HG02678 (cell line): ENCODE results near the gene RAP1GAP2.

Experiments used
- ATAC-seq: cut with Tn5 transposase; IDR thresholded peaks from one replicate; pipeline ENCODE4 v1.9.1; 2021; ENCODE audit warnings: mild to moderate bottlenecking, moderate library complexity; ENCODE audit not compliant: unreplicated experiment

Gene RAP1GAP2

DNA sequence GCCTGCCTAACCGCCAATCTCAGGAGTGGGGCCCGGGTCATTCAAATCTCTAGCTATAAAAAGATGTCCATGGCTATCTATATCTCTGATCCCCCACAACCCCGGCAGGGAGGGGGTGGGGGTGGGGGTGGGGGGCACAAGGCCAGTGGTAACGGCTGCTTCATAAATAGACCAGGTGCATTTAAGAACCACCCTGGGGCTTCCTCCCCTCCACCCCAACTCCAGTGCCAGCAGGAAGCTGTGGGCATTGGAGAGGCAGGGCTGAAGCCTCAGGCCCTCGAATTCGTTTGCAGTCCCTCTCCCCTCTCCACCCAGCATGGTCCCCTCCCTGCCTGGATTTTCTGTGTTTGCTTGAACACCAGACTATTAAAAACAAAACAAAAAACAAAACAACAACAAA is 56.0 kb downstream of the RAP1GAP2 start:
- no peak for ATAC-seq

DNA sequence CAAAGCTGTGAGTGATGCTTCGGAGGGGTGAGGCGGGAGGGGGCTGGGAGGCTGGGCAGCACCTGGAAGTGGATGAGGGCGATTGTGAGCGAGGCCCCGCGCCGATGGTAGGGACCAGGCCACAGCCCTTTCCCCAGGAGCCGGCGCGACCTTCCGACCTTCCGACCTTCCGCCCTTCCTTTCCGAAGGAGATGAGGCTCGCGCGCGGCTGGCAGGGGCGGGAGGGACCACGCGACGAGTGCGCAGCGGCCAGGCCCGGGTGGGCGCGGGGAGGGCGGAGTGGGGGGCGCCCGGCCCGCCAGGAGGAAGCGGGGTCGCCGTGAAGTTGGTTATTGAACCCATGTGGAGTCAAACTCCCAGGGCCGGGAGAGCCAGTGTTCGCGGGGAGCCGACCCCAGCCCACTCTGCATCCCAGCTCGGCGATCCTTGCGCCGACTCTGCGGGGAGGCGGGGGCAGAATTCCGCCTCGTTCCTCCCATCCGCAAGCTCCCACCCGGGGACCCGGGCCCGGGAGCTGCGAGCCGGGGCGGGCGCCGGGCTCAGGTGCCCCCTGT is 56.6 kb downstream of the RAP1GAP2 start:
- no peak for ATAC-seq

DNA sequence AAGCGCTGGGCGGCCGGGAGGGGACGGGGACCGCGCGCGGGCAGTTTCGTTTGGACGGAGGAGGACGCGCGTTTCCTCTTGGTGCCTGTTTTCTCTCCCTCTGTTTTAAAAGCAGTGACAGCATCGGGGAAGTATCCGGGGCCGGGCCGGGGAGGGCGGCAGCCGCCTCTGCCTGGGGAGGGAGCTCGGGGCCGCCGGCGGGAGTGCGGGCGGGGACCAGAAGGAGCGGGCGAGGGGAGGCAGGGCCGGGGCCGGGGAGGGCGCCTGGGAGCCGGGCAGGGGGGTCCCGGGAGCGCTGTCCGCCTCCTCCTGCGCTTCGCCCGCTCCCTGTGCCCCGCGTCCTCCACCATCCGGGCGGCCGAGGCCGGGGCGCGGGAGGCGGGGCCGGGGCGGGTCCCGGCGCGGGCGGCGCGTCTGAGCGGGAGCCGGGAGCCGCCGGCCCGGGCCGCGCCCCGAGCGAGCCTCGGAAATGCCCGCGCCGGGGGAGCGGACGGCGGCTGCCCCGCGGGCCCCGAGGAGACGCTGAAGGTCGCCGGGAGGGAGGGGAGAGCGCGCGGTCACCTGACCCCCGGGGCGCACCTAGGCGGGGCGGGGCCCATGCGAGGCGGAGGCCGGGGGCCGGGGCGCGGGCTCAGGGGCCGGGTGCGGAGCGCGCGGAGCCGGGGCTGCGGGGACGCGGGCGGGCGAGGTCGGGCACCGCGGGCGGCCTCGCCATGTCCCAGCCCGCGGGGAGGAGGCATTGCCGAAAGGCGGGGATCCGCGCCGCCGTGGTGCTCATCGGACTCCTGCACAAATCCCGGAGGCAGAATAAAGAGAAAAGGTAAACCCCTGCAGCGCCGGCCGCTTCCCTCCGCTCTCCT is 57.3 kb downstream of the RAP1GAP2 start:
- ATAC-seq, result no peak

DNA sequence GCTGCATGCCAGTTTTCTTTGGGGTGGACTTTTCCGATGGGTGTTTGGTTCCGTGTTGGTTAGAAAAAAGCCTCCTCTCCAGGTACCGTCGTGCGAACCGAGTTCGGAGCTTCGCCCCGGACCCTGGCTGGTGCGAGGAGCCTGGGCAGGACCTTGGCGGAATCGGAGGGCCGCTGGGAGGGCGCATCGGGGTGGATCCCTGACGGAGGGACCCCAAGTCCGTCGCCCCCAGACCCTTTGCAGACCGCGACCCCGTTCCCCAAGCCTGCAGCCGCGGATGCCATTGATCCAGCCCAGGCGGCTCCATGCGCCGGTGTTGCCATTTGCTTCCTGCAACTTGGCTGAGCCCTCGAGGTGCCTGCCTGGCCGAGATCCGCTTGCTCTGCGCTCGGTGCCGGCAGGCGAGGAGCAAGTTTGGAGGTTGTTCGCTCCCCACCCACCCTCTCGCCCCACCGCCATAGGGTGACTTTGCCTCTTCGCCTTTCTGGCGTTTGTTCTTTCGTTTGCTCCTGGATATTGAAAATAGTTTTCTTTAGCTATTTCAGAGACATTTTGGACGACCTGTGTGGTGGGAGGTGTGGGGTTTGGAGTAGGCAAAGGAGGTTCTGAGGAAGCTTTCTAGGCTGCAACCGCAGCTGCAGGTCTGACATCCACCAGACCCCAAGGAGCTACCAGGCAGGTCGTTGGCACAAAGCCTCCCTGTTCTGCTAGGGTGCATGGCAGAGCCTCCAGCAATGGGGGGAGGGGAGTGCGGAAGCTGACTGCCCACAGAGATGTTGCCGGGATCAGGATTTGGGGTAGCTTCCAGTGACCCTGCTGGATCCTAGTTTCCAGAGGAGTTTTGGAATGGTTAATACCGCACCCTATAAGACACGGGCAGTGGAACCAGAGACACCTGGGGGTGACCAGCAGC is 58.2 kb downstream of the RAP1GAP2 start:
- ATAC-seq, result no peak

DNA sequence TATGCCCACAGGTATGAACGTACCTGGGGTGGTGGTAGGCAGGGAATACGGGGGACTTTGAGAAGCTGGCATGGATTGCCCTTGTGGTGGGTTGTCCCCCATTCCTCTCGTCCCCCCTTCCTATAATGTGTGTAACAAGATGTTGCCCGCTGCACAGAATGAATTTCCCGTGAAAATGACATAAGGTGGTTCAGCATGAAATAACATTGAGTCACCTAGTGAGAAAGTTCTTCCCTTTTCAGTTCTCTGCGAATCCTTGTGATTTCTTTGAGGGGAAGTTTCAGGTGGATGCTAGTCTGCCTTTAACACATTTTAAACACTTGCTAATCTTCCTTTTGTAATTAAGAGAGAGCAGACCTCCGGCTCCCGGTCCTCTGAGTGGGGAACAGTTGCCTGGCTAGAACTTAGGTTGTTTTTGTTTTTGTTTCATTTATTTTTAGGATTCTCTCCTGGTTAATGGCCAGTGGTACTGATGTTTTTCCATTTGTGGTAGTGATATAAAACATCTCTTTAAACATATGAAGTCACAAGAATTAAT is 58.9 kb downstream of the RAP1GAP2 start:
- no peak for ATAC-seq

GRCh38 chr17:2856727-2857126 is 60.5 kb downstream of the RAP1GAP2 start:
- ATAC-seq, result no peak

- ATAC-seq, result no peak
Measured at GRCh38 chr17:2860045-2860444, 63.8 kb downstream of the RAP1GAP2 start.

DNA sequence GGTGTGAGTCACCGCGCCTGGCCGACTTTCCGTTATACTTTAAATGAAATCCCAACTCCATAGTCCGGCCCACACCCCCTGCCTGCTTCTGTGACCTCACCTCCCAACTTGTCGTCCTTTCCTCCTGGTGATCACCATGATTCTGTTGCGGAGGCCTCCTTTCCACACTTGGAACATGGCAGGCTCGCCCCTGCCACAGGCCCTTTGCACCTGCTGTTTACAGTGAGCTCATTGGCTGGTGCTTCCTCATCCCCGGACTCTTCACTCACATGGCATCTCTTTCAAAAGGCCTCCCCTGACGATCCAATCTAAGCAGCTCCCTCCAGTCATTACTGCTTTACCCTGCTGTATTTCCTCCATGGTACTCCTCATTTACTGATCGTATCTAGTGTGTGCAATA is 64.6 kb downstream of the RAP1GAP2 start:
- ATAC-seq, result no peak

DNA sequence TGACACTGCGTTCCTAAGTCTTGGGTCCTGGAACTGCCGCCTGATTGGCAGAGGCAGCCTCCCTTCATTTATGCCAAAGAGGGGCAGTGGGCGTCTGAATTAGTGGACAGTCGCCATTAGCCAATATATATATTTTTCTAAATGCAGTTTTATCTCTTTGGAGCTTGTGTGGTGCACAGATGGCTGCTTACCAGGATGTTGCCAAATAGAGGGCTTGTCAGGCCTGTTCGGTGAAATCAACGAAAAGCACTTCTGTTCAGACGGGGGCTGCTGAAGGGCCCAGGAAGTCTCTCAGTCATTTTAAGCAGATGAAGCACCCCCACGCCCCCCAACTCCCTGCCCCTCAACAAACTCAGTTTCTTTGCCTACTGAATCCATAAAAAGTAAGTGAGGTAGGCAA is 66.0 kb downstream of the RAP1GAP2 start:
- ATAC-seq, result no peak

GRCh38 chr17:2863204-2863603 is 67.0 kb downstream of the RAP1GAP2 start:
- ATAC-seq, result no peak

GRCh38 chr17:2865228-2865627 is 69.0 kb downstream of the RAP1GAP2 start:
- no peak for ATAC-seq

DNA sequence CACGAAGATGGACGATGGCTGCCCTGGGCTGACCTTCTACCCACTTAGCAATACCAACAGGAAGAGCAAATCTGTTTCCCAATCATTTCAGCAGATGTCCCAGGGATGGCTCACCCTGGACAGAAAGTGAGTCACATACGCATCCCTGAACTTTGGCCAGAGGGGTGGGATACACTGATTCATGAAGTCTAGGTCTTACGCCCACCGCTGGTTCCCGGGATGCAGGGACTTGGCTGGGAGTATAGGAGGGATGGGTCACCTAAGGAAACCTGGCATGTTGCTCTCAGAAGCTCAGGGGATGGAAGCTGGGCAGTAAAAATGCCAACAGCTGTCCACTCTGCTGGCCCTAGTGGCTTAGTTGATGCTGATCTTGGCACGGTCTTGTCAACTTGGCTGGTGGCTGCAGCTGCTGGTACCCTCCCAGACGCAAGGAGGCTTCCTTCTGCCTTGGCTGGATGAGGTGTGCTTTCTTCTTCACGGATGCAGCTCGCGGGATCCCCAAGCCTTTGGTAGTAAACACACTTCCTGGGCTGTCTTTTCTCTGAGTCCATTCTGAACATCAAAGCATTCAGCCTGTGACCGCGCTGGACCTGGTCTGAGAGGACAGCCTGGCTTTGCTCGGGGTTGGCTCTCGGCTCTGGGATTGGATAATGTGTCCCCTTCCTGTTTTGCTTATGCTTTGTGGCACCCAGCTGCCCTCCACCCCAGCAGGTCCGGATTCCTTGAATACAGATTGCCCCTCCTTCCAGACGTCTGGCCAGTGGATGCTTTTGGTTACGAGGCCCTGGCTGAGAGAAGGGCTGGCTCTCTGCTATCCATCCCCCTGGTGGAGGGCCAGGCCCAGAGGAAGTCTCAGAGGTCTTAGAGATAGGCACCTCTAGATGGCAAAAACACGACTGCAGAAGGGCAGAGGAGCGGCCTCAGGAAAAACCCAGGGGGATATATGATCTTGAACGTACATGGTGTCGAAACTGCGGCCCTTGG is 71.5 kb downstream of the RAP1GAP2 start:
- ATAC-seq, result no peak

DNA sequence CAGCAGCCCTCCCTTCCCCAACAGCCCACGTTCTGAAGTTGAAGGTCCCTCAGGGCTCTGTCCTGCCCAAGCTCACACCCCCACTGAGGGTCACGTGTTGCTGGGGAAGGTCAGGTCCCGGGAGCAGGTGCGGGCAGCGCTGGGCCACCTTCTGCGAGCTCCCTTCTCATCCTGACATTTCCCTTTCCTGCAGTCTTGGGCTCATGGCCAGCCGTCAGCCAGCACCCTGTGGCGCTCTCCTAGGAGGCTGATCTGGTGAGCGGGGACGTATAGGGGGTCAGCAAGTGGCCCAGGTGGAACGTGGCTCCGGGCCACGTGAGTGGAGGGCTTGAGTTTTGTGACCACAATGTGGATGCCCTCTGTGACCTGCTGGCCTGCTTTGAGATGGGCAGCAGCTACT is 73.4 kb downstream of the RAP1GAP2 start:
- ATAC-seq, result no peak

- no peak for ATAC-seq
Measured at GRCh38 chr17:2871205-2871604, 75.0 kb downstream of the RAP1GAP2 start.

DNA sequence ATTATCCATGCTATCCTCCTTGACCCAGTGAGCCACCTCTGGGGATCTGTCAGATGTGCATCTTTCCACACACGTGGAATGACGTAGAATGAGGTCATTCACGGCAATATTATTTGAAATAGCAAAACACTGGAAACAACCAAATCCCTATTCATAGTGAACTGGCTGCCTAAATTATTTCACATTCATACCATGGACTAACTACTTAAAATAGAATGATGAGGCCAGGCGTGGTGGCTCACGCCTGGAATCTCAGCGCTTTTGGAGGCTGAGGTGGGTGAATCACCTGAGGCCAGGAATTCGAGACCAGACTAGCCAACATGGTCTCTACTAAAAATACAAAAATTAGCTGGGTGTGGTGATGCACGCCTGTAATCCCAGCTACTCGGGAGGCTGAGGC is 75.5 kb downstream of the RAP1GAP2 start:
- ATAC-seq, result no peak

DNA sequence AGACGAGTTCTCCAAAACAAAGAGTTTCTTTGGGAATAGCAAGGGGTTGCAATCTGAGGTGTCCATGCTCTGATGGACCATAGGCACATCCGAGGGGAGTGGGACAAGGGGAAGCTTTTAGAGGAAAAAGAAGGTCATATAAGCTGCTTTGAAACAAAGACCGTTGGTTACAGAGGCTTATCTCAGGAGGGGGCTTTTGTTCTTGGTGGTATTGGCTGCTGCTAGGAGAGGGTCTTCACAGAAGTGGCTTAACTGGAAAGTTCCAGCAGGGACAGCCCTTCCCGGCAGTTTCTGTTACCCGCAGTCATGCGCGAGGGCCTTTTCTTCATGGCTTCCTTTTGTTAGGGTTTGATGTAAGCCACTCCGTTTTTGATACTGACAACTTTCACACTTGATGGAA is 76.0 kb downstream of the RAP1GAP2 start:
- ATAC-seq, result no peak

- ATAC-seq, result no peak
Measured at GRCh38 chr17:2874189-2874686, 78.0 kb downstream of the RAP1GAP2 start.

DNA sequence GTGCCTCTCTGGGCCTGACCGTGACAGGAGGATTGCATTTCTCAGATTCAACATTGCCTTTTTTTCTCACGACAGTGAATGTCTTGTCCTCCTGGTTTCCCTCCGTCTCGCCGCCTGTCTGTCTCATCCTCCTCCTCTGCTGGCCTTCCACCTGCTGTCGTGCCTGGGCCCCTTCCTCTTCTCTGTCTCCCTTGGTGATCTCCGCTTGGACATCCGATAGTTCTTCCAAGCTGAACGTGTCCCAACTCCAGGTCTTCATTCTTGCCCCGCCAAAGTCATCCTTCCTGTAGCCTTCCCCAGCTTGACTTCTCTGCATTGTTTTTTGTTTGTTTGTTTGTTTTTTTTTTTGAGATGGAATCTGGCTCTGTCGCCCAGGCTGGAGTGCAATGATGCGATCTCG is 79.4 kb downstream of the RAP1GAP2 start:
- no peak for ATAC-seq

DNA sequence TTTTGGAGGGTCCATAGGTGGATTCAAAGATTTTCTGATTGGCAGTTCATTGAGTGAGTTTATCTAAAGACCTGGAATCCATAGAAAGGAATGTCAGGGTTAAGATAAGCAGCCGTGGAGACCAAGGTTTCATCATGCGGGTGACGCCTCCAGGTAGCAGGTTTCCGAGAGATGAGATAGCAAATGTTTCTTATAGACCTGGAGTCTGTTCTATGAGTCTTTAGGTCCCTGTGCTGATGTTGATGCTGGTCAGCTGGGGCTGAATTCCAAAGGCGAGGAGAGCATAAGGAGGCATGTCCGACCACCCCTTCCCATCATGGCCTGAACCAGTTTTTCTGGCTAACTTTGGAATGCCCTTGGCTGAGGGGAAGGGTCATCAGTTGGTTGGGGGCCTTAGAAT is 80.2 kb downstream of the RAP1GAP2 start:
- no peak for ATAC-seq

- no peak for ATAC-seq
Measured at GRCh38 chr17:2878751-2879254, 82.6 kb downstream of the RAP1GAP2 start.
